ENCODE results near the gene CHAD. TPM values are rescaled to one million over a fixed set of nuclear protein-coding genes. Genes with fewer than 3 reads are reported as not detected.

The CHAD gene
- polyA plus RNA-seq, 1 donor (not counting 4 experiments of a cell fraction or from before 2014, with no cell fraction given) = not detected

- Histone ChIP-seq H3K36me3 (ENCODE audit: control insufficient read depth in 2 of 2, extremely low read depth in 1 of 2, insufficient read depth in 2 of 2, low read length in 2 of 2) (peaks cover 6 to 20% of the 10 kb centered on the region in 2 experiments), H3K4me2 (ENCODE audit: control insufficient read depth, extremely low read depth, insufficient read depth, low read depth, low read length) (peak within 1 kb of the TSS; percentile 94), H4K20me1 (ENCODE audit: control insufficient read depth, extremely low read depth, insufficient read depth, low read length) (no peaks in the 10 kb centered on the region), H3K9me1 (ENCODE audit: control insufficient read depth, extremely low read depth, insufficient read depth, low read length) (no peaks in the 10 kb centered on the region), H3K4me3 (ENCODE audit: control insufficient read depth in 2 of 3, extremely low read depth in 1 of 3, insufficient read depth in 2 of 3, low read depth in 1 of 3, low read length in 3 of 3) (peak within 1 kb of the TSS; percentile 83 to 98 (median 97)), H2AFZ (ENCODE audit: control insufficient read depth, low read length) (peak within 1 kb of the TSS; percentile 75), H3K27ac (ENCODE audit: control insufficient read depth, insufficient read depth, low read length) (peak within 1 kb of the TSS; percentile 81), H3K9ac (ENCODE audit: control insufficient read depth, extremely low read depth, insufficient read depth, low read length) (peak within 1 kb of the TSS; percentile 85), H3K9me3 (ENCODE audit: control insufficient read depth, low read depth, low read length) (no peaks in the 10 kb centered on the region), H3K79me2 (ENCODE audit: control insufficient read depth, insufficient read depth, low read length) (peaks cover 16% of the 10 kb centered on the region), H3K27me3 (ENCODE audit: control insufficient read depth, extremely low read depth, insufficient read depth, low read length) (no peaks in the 10 kb centered on the region), H3K4me1 (ENCODE audit: control insufficient read depth, extremely low read depth, insufficient read depth, low read length) (peaks cover 29% of the 10 kb centered on the region)
- dilution Hi-C loops (cut with MboI; ENCODE audit: extremely low pct_ligation_motif_present, low sequenced_read_pairs) = no loop called here
- no peak for FAIRE-seq
- DNase-seq (ENCODE audit: low read depth, low spot score) = peak; percentile 41
- TF ChIP-seq EZH2 (IDR thresholded peaks at IDR 0.05; ENCODE audit: low read length) = no peak
- TF ChIP-seq CTCF (optimal IDR thresholded peaks at IDR 0.05 in 1 of 3, IDR thresholded peaks at IDR 0.05 in 1 of 3, conservative IDR thresholded peaks at IDR 0.05 in 1 of 3; ENCODE audit: extremely low read depth in 1 of 3, insufficient read depth in 2 of 3, low read length in 3 of 3) = peak; percentile 50 to 80 (median 61)
These were observed 10.0 kb upstream of the CHAD start, which contains the start of gene RSAD1 for GRCh38 chr17:50478391-50479381. Gene RSAD1, plus strand, starts transcription at chr17:50478860. Its CDS starts 25 bp downstream, at chr17:50478885.

GRCh38 chr17:50477976-50478375, 9.3 kb upstream of the CHAD start:
- Histone ChIP-seq H3K4me3 (ENCODE audit: control insufficient read depth in 2 of 3, extremely low read depth in 1 of 3, insufficient read depth in 2 of 3, low read depth in 1 of 3, low read length in 3 of 3) (peak overlapping the region; percentile 63 to 97 (median 83)), H4K20me1 (ENCODE audit: control insufficient read depth, extremely low read depth, insufficient read depth, low read length) (no peaks in the 10 kb centered on the region), H3K9me3 (ENCODE audit: control insufficient read depth, low read depth, low read length) (no peaks in the 10 kb centered on the region), H3K27ac (ENCODE audit: control insufficient read depth, insufficient read depth, low read length) (no peak overlapping the region), H3K9ac (ENCODE audit: control insufficient read depth, extremely low read depth, insufficient read depth, low read length) (peak overlapping the region; percentile 85), H2AFZ (ENCODE audit: control insufficient read depth, low read length) (peak overlapping the region; percentile 74), H3K27me3 (ENCODE audit: control insufficient read depth, extremely low read depth, insufficient read depth, low read length) (no peaks in the 10 kb centered on the region), H3K4me1 (ENCODE audit: control insufficient read depth, extremely low read depth, insufficient read depth, low read length) (peaks cover 29% of the 10 kb centered on the region), H3K36me3 (ENCODE audit: control insufficient read depth in 2 of 2, extremely low read depth in 1 of 2, insufficient read depth in 2 of 2, low read length in 2 of 2) (peaks cover 11 to 15% of the 10 kb centered on the region in 2 experiments), H3K9me1 (ENCODE audit: control insufficient read depth, extremely low read depth, insufficient read depth, low read length) (no peaks in the 10 kb centered on the region), H3K79me2 (ENCODE audit: control insufficient read depth, insufficient read depth, low read length) (peaks cover 16% of the 10 kb centered on the region), H3K4me2 (ENCODE audit: control insufficient read depth, extremely low read depth, insufficient read depth, low read depth, low read length) (peak overlapping the region; percentile 94)
- TF ChIP-seq CTCF (optimal IDR thresholded peaks at IDR 0.05 in 1 of 3, IDR thresholded peaks at IDR 0.05 in 1 of 3, conservative IDR thresholded peaks at IDR 0.05 in 1 of 3; ENCODE audit: extremely low read depth in 1 of 3, insufficient read depth in 2 of 3, low read length in 3 of 3) (no peak), EZH2 (IDR thresholded peaks at IDR 0.05; ENCODE audit: low read length) (no peak)
- DNase-seq (ENCODE audit: low read depth, low spot score) (no peak), FAIRE-seq (no peak)
- dilution Hi-C loops (cut with MboI; ENCODE audit: extremely low pct_ligation_motif_present, low sequenced_read_pairs) = no loop called here

All from keratinocyte (primary cell).